ENCODE data around the gene DAB2.

- TF ChIP-seq EZH2 (IDR thresholded peaks at IDR 0.05; ENCODE audit: insufficient read depth, poor library complexity, severe bottlenecking), result no peak
- no peak for TF ChIP-seq EZH2phosphoT487 (IDR thresholded peaks at IDR 0.05; ENCODE audit: insufficient read depth, low read depth)
These were observed 4.2 kb downstream of the DAB2 start for GRCh38 chr5:39420482-39421145.
